Activated CD8-positive, alpha-beta memory T cell treated with anti-CD3 and anti-CD28 coated beads, Interleukin-2, amount 50 U/mL, for 1 hour (primary cell): Measurements from ENCODE around the gene DGAT2L6.
"Not testable (repeated sequence)": the region's sequence is repeated elsewhere in the genome, so short reads cannot be mapped to it uniquely, and the experiment has no call there.

Experiments
- DNase-seq: peaks from one replicate; pipeline ENCODE4 v3.0.0-alpha.2; 2020; ENCODE audit errors: extremely low read depth

The DGAT2L6 gene

DNA sequence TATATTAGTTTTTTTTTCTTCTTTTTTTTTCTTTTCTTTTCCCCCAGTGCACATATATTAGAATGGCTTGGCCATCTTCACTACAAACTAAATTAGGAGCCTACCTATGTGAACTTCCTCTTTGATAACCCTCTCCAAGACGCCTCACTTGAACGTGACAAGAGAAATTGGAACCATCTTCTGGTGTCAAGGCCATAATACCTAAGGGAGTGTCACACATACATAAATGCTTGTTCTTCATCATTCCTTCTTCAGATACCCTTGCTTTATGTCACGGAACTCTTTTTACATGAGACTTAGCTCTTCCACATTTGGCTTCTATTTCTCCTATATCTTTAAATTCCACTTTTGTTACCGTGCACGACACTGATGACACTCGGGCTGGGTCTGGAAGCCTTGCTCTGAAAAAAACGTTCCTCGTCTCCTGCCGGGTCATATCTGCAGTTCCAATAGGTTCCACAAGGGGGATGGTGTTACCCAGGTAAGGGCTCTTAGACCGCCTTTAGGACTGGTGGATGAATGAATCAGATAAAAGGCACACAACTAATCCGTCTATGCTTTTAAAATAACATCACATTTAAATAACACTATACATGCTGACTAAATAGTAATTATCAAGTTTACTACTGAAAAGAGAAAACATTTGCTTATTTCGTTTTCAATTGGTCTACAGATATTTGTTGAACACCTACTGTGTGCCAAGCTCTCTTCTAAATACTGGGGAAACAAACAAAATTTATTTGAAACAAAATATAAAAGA lies 19.9 kb downstream of the DGAT2L6 start:
- DNase-seq, result peak; percentile 23

DNA sequence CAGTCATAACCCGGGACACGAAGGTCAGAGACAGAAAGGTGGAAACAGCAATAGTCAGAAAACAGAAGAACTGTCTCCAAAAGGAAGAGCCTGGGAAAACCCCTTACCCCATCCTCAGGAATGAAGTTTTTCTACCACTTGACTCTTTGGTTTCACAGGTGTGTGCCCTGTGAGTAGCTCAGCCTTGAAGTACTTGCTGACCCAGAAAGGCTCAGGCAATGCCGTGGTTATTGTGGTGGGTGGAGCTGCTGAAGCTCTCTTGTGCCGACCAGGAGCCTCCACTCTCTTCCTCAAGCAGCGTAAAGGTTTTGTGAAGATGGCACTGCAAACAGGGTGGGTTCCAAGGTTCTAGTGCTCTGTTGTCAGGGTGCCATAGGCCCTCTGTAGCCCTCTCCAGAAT lies 24.4 kb downstream of the DGAT2L6 start:
- DNase-seq, result no peak

DNA sequence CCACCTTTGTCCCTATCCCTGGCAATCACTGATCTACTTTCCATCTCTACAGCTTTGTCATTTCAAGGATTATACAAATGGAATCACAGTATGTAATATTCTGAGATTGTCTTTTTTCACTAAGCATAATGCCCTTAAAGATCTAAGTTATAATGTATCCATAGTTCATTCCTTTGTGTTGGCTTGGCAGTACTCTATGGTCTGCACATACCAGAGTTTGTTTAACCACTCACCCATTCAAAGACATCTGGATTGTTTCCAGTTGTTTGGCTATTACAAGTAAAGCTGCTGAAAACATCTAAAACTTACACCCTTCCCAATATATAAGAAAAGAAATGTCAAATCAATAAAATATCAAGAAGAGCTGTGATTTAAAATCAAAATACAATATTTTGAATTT lies 31.2 kb downstream of the DGAT2L6 start:
- no peak for DNase-seq

DNA sequence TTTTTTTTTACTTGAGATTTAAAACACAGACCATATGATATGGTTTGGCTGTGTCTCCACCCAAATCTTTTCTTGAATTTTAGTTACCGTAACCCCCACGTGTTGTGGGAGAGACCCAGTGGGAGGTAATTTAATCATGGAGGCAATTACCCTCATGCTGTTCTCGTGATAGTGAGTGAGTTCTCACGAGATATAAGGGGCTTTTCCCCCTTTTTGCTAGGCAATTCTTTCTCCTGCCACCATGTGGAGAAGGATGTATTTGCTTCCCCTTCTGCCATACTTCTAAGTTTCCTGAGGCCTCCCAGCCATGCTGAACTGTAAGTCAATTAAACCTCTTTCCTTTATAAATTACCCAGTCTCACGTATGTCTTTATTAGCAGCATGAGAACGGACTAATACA lies 32.3 kb downstream of the DGAT2L6 start:
- not testable (repeated sequence) for DNase-seq

DNA sequence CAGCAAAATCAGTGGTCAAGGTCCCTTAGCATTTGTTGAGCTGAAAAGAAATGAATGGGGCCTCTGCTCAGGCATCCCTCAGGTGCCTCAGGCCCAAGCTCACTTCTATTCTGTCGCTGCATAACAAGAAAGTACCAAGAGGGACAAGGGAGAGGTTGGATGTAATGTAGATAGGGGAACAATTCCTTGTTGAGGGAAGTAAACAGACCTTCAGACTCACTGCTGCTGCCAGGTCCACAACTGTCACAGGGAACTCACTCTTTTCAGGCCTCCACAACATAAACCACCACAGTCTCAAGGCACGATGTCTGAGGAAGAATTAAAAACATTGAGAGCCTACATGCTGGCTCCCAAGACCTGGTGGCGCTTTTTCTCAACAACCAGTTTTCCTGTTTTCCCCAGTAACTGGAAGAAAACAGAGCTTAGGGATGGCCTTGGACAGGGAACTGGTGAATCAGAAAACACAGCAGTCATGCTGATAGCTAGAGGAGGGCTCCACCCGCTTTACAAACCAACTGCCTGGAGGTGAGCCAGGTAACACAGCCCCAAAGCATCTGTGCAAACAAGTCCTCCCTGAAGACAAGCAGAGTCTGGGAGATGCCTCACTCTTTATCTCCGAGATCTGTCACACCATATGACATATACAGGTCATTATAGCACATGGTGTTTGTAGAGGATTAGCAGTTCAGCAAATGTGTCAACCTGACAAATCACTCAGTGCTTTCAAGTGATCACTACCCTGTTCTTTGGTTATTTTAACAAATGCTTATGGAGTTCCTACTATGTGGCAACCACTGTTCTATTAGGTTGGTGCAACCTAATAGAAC lies 42.9 kb downstream of the DGAT2L6 start:
- DNase-seq, result no peak

DNA sequence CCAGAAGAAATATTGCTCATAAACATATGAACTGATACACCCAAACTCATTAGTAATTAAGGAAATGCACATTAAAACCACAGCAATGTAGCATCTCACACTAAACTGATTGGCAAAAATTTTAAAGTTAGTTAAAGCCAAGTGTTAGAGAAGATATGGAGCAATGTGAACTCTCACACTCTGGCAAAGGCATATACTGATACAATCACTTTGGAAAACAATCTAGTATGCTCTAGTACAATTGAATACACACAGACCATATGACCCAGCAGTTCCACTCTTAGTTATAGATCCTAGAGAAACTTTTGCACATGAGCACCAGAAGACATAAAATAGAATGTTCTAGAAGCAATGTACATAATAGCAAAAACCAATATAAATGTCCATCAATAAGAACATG lies 48.8 kb downstream of the DGAT2L6 start:
- no peak for DNase-seq

DNA sequence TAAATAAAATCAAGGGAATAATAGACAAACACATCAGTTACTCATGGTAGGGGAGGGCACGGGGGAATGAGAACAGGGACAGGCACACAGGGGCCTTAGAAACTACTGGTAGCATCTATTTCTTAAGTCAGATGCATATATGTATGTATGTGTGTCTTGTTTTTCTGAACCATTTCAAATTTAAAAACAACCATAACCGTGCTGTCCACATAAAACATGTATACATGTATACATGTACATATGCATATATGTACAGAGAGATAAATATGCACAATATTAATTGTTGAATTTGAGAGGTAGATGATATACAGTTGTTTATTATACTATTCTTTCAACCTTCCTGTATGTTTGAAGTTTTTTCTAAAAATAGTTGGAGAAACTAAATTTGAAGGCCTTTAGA lies 49.4 kb downstream of the DGAT2L6 start:
- DNase-seq, result no peak

DNA sequence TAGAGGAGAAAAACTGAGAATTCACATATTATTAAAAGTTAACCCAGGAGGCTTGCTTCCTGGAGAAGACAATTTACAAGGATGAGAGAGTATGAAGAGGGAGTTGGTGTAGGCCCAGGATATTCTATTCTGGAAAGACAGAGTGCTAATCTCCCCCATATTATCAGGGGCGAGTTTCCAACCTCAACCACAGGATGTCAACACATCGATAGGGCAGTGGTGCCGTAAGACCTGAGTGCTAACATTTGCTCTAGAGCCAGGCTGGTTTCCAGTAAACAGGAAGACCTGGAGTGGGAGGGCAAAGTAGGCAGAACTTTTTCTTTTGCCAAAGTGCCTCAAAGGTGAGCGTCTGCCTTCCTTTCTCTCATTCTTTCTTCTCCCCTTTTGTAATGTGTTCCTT lies 54.4 kb downstream of the DGAT2L6 start:
- DNase-seq, result no peak

DNA sequence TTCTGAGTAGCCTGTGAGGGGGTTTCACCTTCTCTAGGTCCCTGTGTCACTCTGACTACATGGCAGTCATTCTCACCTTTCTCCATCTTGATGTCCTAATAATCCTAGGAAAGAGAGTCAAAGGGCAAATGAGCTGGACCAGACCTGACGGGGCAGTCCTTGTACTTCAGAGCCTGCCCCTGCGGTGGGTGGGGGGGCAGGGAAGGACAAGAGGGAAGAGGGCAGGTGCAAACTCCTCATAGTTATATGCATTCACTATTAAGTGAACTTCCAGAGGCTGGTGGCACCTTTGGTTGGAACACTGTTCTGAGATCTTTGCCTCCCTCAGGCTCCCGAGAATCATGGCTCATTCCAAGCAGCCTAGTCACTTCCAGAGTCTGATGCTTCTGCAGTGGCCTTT lies 57.1 kb downstream of the DGAT2L6 start, which contains the start of gene AWAT1:
TSS of gene AWAT1 (plus strand) at position 301 of the 400 bp plus-strand sequence. CDS start at position 342, 41 bp downstream.
- DNase-seq, result no peak

DNA sequence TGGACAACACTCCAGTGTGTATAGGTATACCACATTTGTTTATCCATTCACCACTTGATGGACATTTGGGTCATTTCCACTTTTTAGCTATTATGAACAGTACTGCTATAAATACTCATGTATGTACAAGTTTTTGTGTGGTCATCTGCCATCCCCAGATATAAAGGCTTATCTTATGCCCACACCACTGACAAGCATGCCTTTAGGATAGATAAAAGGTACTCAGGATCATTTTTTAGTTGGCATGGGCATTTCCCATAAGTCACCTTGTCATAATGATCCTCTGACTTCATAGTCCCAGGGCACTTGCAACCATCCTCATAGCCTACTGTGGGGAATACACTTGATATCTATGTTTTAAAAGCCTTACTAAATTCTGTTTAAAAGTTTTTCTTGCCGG lies 63.5 kb downstream of the DGAT2L6 start:
- no peak for DNase-seq

DNA sequence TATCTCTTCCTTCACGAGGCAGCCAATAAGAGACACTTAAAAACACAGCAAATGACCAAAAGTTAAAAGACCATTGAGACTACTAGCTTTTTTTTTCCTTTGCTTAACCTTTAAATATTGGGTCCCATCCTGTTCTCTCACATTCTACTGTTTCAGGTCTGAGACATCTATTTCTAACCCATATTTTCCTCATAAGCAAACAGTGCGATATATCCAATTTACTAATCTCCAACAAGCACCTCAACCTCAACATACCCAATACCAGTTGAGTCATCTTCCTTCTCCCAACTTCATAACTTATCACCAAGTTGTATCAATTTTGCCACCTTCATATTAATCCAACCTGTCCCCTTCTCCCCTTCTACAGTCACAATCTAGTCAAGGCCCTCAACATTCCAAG lies 64.2 kb downstream of the DGAT2L6 start:
- no peak for DNase-seq

DNA sequence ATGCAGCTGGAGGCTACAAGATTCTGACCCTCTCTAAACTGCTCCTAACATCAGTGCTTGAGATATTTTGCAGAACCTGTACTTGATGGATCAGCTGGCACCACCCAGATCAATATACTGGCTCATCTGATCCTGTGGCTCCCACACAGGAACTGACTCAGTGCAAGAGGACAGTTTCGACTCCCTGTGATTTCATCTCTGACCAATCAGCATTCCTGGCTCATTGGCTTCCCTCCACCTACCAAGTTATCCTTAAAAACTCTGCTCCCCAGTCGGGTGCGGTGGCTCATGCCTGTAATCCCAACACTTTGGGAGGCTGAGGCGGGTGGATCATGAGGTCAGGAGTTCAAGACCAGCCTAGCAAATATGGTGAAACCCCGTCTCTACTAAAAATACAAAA lies 66.3 kb downstream of the DGAT2L6 start:
- DNase-seq, result not testable (repeated sequence)

DNA sequence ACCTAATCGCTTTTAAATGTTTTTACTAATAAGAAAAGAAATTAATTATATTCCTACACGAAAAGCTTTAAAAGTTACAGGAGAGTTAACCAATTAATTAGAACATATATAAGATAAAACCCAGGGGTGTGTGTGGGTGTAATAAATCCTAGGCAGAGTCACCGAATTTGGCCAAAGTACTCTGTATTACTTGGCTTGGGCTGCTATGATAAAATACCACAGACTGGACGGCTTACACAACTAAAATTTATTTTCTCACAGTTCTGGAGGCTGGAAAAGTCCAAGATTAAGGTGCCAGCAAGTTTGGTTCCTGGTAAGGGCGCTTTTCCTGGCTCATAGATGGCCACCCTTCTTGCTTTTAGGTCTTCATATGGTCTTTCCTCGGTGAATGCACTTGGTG lies 67.6 kb downstream of the DGAT2L6 start:
- no peak for DNase-seq

DNA sequence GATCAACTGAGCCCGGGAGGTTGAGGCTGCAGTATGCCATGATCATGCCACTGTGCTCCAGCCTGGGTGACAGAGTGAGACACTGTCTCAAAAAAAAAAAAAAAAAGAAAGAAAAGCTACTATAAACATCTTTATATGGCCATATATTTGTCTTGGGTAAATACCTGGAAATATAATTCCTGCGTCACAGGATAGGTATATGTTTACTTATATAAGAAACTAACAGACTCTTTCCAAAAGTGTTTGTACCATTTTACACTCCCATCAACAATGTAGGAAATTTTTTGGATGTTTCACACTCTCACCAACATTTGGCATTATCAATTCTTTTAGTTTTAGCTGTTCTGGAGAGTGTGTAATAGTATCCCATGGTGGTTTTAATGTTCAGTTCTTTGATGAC lies 70.0 kb downstream of the DGAT2L6 start:
- no peak for DNase-seq

DNA sequence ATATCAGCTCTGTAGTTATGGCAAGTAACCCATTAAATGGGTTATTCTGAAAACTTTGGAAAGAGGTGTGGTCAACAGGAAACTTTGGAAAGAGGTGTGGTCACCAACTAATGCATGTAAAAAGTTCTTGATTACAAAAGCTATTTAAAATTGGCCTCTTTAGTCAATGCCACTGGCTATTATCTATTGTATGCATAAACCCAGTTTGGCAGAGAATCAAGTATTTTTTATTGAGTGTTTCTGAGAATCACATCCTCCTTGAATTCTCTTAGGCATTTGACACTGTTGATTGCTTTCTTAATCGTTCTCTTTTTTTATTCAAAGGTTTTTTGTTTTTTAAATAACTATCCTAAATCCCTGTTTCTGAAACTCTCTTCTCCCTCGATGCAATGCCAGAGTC lies 75.2 kb downstream of the DGAT2L6 start:
- no peak for DNase-seq

DNA sequence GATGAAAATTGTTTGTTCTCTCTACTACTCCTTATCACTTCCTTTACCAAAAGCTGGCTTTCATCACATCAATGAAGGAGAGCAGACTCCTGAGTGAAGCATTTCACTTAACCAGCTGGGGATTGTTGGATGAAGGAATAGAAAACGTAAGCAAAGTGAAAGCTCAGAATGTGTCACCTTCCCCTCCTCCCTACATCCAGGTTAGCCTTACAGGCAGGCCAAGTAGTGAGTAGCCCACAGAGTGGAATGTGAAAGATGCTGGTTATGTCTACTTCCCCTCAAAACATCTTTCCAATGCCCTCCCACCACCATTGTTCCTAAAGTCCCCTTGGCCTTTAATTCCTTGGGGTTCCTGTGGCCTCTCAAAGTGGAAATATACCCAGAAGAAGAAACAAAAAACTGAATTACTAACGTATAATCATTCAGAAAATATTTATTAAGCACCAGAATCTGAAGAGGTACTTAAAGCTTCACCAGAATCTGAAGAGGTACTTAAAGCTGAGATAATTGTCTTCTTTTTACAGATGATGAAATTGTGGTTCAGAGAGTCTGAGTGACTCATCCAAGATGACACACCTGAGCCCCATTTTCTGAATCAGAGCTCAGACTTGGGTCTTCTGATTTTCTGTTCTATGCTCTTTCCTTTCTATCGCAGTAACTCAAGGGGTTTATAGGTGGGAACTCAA lies 76.2 kb downstream of the DGAT2L6 start:
- DNase-seq, result no peak

DNA sequence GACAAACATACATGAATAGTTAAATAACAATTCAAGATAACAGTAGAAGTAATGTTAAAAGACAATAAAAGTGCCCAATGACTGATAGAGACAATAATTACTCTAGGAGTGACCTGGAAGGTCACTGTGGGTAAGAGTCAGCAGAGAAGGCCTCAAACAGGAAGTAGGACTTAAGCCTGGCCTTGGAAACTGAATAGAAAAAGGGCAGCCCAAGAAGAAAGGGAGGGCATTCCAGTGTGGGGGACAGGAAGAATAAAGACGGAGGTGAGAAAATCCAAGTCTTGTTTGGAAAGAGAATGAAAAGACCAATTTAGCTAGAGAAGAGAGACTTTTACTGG lies 76.7 kb downstream of the DGAT2L6 start:
- no peak for DNase-seq

DNA sequence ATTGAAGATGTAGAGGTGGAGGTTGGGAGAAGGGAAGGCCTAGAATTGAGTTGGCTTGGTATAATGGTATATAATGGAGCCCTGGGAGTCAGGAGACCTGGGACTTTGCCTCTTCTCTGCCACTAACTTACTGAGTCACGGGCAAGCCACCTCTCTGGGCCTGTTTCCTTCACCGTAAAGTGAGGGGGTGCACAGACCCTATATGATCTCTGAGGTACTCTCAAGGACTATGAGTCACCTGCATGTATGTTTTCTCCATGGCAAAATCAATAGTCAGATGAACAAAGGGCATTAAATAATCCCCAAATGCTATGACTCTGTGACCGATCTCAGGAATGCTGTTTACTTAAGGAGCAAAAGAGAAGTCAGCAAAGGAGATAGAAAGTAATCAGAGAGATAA lies 77.6 kb downstream of the DGAT2L6 start:
- DNase-seq, result no peak
